SK-N-SH treated with all-trans-retinoic acid at 6 μM for 48 hours (cell line): ENCODE data around the gene RYK.

Experiments
- BACH2 ChIP-seq: fragments of 250-450 bp; sonication (Bioruptor Pico); IDR thresholded peaks from 2 replicates; pipeline ENCODE4 v1.9.0; 2021; ENCODE audit warnings: mild to moderate bottlenecking, borderline replicate concordance
- CREB5 ChIP-seq: fragments of 250-450 bp; sonication (Bioruptor Pico); IDR thresholded peaks from 2 replicates; pipeline ENCODE4 v1.5.1; 2020; ENCODE audit warnings: low read depth, mild to moderate bottlenecking, moderate library complexity
- ESRRG ChIP-seq: fragments of 250-450 bp; sonication (Bioruptor Pico); IDR thresholded peaks from 2 replicates; pipeline ENCODE4 v1.6.1; 2021; ENCODE audit warnings: mild to moderate bottlenecking
- GLIS3 ChIP-seq: fragments of 250-450 bp; sonication (Bioruptor Pico); IDR thresholded peaks from 2 replicates; pipeline ENCODE4 v1.5.0; 2020; ENCODE audit warnings: mild to moderate bottlenecking, moderate library complexity
- PATZ1 ChIP-seq: fragments of 250-450 bp; sonication (Bioruptor Pico); IDR thresholded peaks from 2 replicates; pipeline ENCODE4 v1.8.0; 2020; ENCODE audit warnings: mild to moderate bottlenecking, moderate library complexity, borderline replicate concordance
- POU6F1 ChIP-seq: fragments of 250-450 bp; sonication (Bioruptor Pico); IDR thresholded peaks from 2 replicates; pipeline ENCODE4 v1.8.0; 2021; ENCODE audit warnings: low read depth, mild to moderate bottlenecking, moderate library complexity, borderline replicate concordance
- RARB ChIP-seq: fragments of 250-450 bp; sonication (Bioruptor Pico); IDR thresholded peaks from 2 replicates; pipeline ENCODE4 v1.8.0; 2021; ENCODE audit warnings: mild to moderate bottlenecking, moderate library complexity
- TCF4 ChIP-seq: fragments of 250-450 bp; sonication (Bioruptor Pico); IDR thresholded peaks from 2 replicates; pipeline ENCODE4 v1.8.0; 2021; ENCODE audit warnings: mild to moderate bottlenecking, moderate library complexity, borderline replicate concordance
- TOX ChIP-seq: fragments of 250-450 bp; sonication (Bioruptor Pico); IDR thresholded peaks from 2 replicates; pipeline ENCODE4 v1.8.0; 2021; ENCODE audit warnings: mild to moderate bottlenecking, moderate library complexity, borderline replicate concordance
- ZC3H10 ChIP-seq: fragments of 250-450 bp; sonication (Bioruptor Pico); IDR thresholded peaks from 2 replicates; pipeline ENCODE4 v1.5.1; 2021; ENCODE audit warnings: mild to moderate bottlenecking, moderate library complexity
- ZFP30 ChIP-seq: fragments of 450-650 bp; formaldehyde crosslinking; IDR thresholded peaks from 2 replicates; pipeline ENCODE4 v1.5.0; 2022; ENCODE audit warnings: mild to moderate bottlenecking, moderate library complexity
- ZNF565 ChIP-seq: fragments of 450-650 bp; formaldehyde crosslinking; conservative IDR thresholded peaks from 2 replicates; pipeline ENCODE4 v1.5.0; 2020; ENCODE audit warnings: low read depth, mild to moderate bottlenecking, moderate library complexity
- ZNF70 ChIP-seq: fragments of 450-650 bp; formaldehyde crosslinking; IDR thresholded peaks from 2 replicates; pipeline ENCODE4 v1.5.0; 2020; ENCODE audit warnings: mild to moderate bottlenecking, moderate library complexity
- ZNF8 ChIP-seq: fragments of 450-650 bp; formaldehyde crosslinking; IDR thresholded peaks from 2 replicates; pipeline ENCODE4 v1.5.0; 2020; ENCODE audit warnings: mild to moderate bottlenecking, moderate library complexity

GRCh38 chr3:134111616-134112015, 139.0 kb downstream of the RYK start:
- no peak for TF ChIP-seq CREB5
- no peak for TF ChIP-seq PATZ1 (CRISPR knock-in tag)
- no peak for TF ChIP-seq ZNF70 (CRISPR knock-in tag)
- TF ChIP-seq RARB = no peak
- no peak for TF ChIP-seq ESRRG (CRISPR knock-in tag)
- TF ChIP-seq ZNF565 = no peak
- no peak for TF ChIP-seq ZFP30 (CRISPR knock-in tag)
- TF ChIP-seq TOX (CRISPR knock-in tag) = no peak
- no peak for TF ChIP-seq ZNF8 (CRISPR knock-in tag)
- no peak for TF ChIP-seq ZC3H10 (CRISPR knock-in tag)
- no peak for TF ChIP-seq GLIS3 (CRISPR knock-in tag)
- no peak for TF ChIP-seq BACH2 (CRISPR knock-in tag)
- no peak for TF ChIP-seq POU6F1
- TF ChIP-seq TCF4 = no peak
